ENCODE results near the gene MOBP. TPM values are rescaled to one million over a fixed set of nuclear protein-coding genes. Genes with fewer than 3 reads are reported as not detected.
"Not testable (repeated sequence)": the region's sequence is repeated elsewhere in the genome, so short reads cannot be mapped to it uniquely, and the experiment has no call there.

The MOBP gene
- total and polyA plus RNA-seq, 7 donors = 0.01 to 0.09 TPM; not detected in 5

DNA sequence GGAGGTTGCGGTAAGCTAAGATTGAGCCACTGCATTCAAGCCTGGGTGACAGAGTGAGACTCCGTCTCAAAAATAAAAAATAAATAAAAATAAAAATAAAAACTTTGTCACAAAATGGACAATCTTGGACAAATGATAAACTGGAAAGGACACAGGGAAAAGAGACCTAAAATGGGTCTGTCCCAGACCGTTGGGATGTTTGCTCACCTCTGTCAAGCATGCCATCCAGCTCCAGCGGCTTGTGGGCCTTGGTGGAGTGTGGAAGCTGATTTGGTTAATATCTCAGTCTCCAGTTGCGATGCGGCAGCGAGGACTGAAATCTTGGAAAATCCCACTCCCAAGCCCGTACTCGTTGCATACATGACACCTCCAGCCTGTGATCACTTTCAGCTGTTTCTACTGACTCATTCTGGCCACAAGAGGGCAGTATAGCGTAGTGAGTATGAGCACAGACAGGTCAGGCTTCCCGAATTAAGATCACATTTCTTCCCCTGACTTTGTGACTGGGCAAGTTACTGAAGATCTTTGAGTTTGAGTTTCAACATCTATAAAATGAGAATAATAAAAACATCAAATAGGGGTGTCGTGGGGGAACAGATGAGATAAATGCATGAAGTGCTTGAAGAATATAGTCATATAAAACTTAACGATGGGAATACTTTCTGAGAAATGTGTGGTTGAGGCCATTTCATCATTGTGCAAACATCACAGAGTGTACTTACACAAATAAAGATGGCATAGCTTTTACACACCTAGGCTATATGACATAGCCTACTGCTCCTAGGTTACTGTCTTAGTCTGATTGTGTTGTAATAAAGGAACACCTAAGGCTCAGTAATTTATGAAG is 19.6 kb upstream of the MOBP start:
- Histone ChIP-seq H3K9me3 (no peaks in the 10 kb centered on the region), H3K36me3 (ENCODE audit: insufficient read depth in 1 of 2, low read depth in 1 of 2) (no peaks in the 10 kb centered on the region), H3K27ac (no peak overlapping the region), H3K4me3 (no peak overlapping the region), H3K4me1 (no peaks in the 10 kb centered on the region), H3K27me3 (ENCODE audit: insufficient read depth in 3 of 3, low read length in 2 of 3) (no peaks in the 10 kb centered on the region)
- DNase-seq = no peak
- intact Hi-C loops (cut with DNase I) = loop anchor here (2.0 kb wide), 1 partner anchor 51 kb away; no protein-coding TSS in a partner anchor
- 22 to 24% (median 22%) methylated on average over 13 of the region's 13 CpGs for WGBS, 3 donors
- TF ChIP-seq, protein P1, sequence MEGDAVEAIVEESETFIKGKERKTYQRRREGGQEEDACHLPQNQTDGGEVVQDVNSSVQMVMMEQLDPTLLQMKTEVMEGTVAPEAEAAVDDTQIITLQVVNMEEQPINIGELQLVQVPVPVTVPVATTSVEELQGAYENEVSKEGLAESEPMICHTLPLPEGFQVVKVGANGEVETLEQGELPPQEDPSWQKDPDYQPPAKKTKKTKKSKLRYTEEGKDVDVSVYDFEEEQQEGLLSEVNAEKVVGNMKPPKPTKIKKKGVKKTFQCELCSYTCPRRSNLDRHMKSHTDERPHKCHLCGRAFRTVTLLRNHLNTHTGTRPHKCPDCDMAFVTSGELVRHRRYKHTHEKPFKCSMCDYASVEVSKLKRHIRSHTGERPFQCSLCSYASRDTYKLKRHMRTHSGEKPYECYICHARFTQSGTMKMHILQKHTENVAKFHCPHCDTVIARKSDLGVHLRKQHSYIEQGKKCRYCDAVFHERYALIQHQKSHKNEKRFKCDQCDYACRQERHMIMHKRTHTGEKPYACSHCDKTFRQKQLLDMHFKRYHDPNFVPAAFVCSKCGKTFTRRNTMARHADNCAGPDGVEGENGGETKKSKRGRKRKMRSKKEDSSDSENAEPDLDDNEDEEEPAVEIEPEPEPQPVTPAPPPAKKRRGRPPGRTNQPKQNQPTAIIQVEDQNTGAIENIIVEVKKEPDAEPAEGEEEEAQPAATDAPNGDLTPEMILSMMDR (IDR thresholded peaks at IDR 0.05) = peak; percentile 89
- peak; percentile 92 to 97 (median 93) for ATAC-seq

- intact Hi-C loops (cut with DNase I) = no loop called here
- no peaks in the 10 kb centered on the region for H3K27me3 ChIP-seq (ENCODE audit: insufficient read depth in 3 of 3, low read length in 2 of 3)
- WGBS, 3 donors = 59 to 61% (median 61%) methylated on average over 10 of the region's 10 CpGs
Measured at GRCh38 chr3:39448506-39449233, 18.8 kb upstream of the MOBP start.

GRCh38 chr3:39449796-39450195 is 17.7 kb upstream of the MOBP start:
- TF ChIP-seq, protein P1 (IDR thresholded peaks at IDR 0.05) = no peak
- Histone ChIP-seq H3K27me3 (ENCODE audit: insufficient read depth in 3 of 3, low read length in 2 of 3) (no peaks in the 10 kb centered on the region), H3K36me3 (ENCODE audit: insufficient read depth in 1 of 2, low read depth in 1 of 2) (no peaks in the 10 kb centered on the region), H3K27ac (no peak overlapping the region), H3K4me3 (no peak overlapping the region), H3K9me3 (no peaks in the 10 kb centered on the region), H3K4me1 (no peaks in the 10 kb centered on the region)
- 64 to 82% (median 65%) methylated on average over 3 of the region's 3 CpGs for WGBS, 3 donors
- intact Hi-C loops (cut with DNase I) = no loop called here
- ATAC-seq (no peak), DNase-seq (no peak)

More at GRCh38 chr3:39448506-39449233, 18.8 kb upstream of the MOBP start:
- TF ChIP-seq, protein P1 (IDR thresholded peaks at IDR 0.05) = no peak
- no peak overlapping the region for H3K4me3 ChIP-seq
- H3K4me1 ChIP-seq = no peaks in the 10 kb centered on the region
- ATAC-seq = no peak
- H3K9me3 ChIP-seq = no peaks in the 10 kb centered on the region
- no peak for DNase-seq
- no peaks in the 10 kb centered on the region for H3K36me3 ChIP-seq (ENCODE audit: insufficient read depth in 1 of 2, low read depth in 1 of 2)
- H3K27ac ChIP-seq = no peak overlapping the region

GRCh38 chr3:39453134-39453533 is 14.3 kb upstream of the MOBP start:
- Histone ChIP-seq H3K27me3 (ENCODE audit: insufficient read depth in 3 of 3, low read length in 2 of 3) (no peaks in the 10 kb centered on the region), H3K27ac (no peak overlapping the region), H3K4me3 (no peak overlapping the region), H3K4me1 (no peaks in the 10 kb centered on the region), H3K36me3 (ENCODE audit: insufficient read depth in 1 of 2, low read depth in 1 of 2) (no peaks in the 10 kb centered on the region), H3K9me3 (no peaks in the 10 kb centered on the region)
- DNase-seq (no peak), ATAC-seq (no peak)
- 47 to 59% (median 59%) methylated on average over 1 of the region's 1 CpG for WGBS, 3 donors
- intact Hi-C loops (cut with DNase I) = no loop called here
- TF ChIP-seq, protein P1 (IDR thresholded peaks at IDR 0.05) = no peak

DNA sequence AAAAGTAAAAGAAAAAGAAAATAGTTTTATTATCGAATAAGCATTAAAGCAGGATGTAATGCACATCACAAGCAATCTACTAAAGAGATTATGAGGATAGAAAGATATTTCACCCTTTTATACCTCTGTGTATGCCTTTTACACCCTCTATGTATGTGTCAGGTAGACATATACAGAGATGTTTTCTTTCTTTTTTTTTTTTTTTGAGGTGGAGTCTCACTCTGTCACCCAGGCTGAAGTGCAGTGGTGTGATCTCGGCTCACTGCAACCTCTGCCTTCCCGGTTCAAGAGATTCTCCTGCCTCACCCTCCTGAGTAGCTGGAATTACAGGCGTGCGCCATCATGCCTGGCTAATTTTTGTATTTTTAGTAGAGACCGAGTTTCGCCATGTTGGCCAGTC is 13.6 kb upstream of the MOBP start:
- H3K36me3 ChIP-seq (ENCODE audit: insufficient read depth in 1 of 2, low read depth in 1 of 2); H3K27ac ChIP-seq; H3K4me3 ChIP-seq; H3K9me3 ChIP-seq; H3K27me3 ChIP-seq (ENCODE audit: insufficient read depth in 3 of 3, low read length in 2 of 3); H3K4me1 ChIP-seq; intact Hi-C loops (cut with DNase I); DNase-seq; ATAC-seq: not testable (repeated sequence)
- 92 to 96% (median 92%) methylated on average over 7 of the region's 7 CpGs for WGBS, 3 donors
